GM21576 (cell line): ENCODE data around the gene PPP1R10.

ENCODE experiments used
- ATAC-seq: cut with Tn5 transposase; IDR thresholded peaks from one replicate; pipeline ENCODE4 v1.9.1; 2021; ENCODE audit warnings: mild to moderate bottlenecking, moderate library complexity; ENCODE audit not compliant: unreplicated experiment

Gene PPP1R10

GRCh38 chr6:30625511-30625910 lies 8.5 kb upstream of the PPP1R10 start:
- ATAC-seq, result no peak

GRCh38 chr6:30619561-30619960 lies 2.5 kb upstream of the PPP1R10 start:
- ATAC-seq, result no peak

- ATAC-seq, result no peak
Observed at GRCh38 chr6:30618270-30618797, 1.3 kb upstream of the PPP1R10 start.

GRCh38 chr6:30617565-30618269 lies 674 bp upstream of the PPP1R10 start, which contains the start of gene MRPS18B:
MRPS18B (plus strand) TSS chr6:30617840; CDS start chr6:30617866, 26 bp downstream.
- ATAC-seq, result peak; percentile 70

GRCh38 chr6:30615958-30616810 lies 859 bp downstream of the PPP1R10 start:
- no peak for ATAC-seq

GRCh38 chr6:30615219-30615957 lies 1.7 kb downstream of the PPP1R10 start:
- no peak for ATAC-seq

- ATAC-seq, result peak; percentile 43
Observed at GRCh38 chr6:30614843-30615218, 2.2 kb downstream of the PPP1R10 start.

- no peak for ATAC-seq
Observed at GRCh38 chr6:30614044-30614842, 2.8 kb downstream of the PPP1R10 start.

- ATAC-seq, result no peak
Observed at GRCh38 chr6:30613251-30614043, 3.6 kb downstream of the PPP1R10 start.

- no peak for ATAC-seq
Observed at GRCh38 chr6:30612687-30613248, 4.3 kb downstream of the PPP1R10 start.

- ATAC-seq, result no peak
Observed at GRCh38 chr6:30612213-30612612, 4.8 kb downstream of the PPP1R10 start.

GRCh38 chr6:30611856-30612194 lies 5.2 kb downstream of the PPP1R10 start:
- no peak for ATAC-seq

GRCh38 chr6:30611150-30611855 lies 5.7 kb downstream of the PPP1R10 start:
- no peak for ATAC-seq

GRCh38 chr6:30610065-30610464 lies 7.0 kb downstream of the PPP1R10 start:
- ATAC-seq, result no peak

- ATAC-seq, result no peak
Observed at GRCh38 chr6:30603961-30604360, 13.1 kb downstream of the PPP1R10 start.

- ATAC-seq, result no peak
Observed at GRCh38 chr6:30601815-30602641, 15.0 kb downstream of the PPP1R10 start.

- ATAC-seq, result no peak
Observed at GRCh38 chr6:30601436-30601814, 15.6 kb downstream of the PPP1R10 start.

GRCh38 chr6:30600451-30600961 lies 16.5 kb downstream of the PPP1R10 start:
- no peak for ATAC-seq
